ENCODE data around the gene ZCCHC14.

GRCh38 chr16:87372305-87372704 lies 120.5 kb downstream of the ZCCHC14 start:
- TF ChIP-seq EZH2 (IDR thresholded peaks at IDR 0.05; ENCODE audit: insufficient read depth, poor library complexity, severe bottlenecking) (no peak), EZH2phosphoT487 (IDR thresholded peaks at IDR 0.05; ENCODE audit: insufficient read depth, low read depth) (no peak)
